SK-N-SH treated with all-trans-retinoic acid at 6 μM for 48 hours (cell line): Measurements from ENCODE around the gene MACROD1.

Experiments used
- ATAC-seq: fragments of 200-7000 bp; cut with Tn5 transposase; 3 replicates; pipeline ENCODE4 v1.9.1; 2020; ENCODE audit warnings: mild to moderate bottlenecking, moderate library complexity
- ARNTL ChIP-seq: fragments of 450-650 bp; formaldehyde crosslinking; IDR thresholded peaks from 2 replicates; pipeline ENCODE4 v1.5.0; 2020; ENCODE audit warnings: low read depth, mild to moderate bottlenecking, moderate library complexity, borderline replicate concordance
- BACH2 ChIP-seq: fragments of 250-450 bp; sonication (Bioruptor Pico); IDR thresholded peaks from 2 replicates; pipeline ENCODE4 v1.9.0; 2021; ENCODE audit warnings: mild to moderate bottlenecking, borderline replicate concordance
- CREB5 ChIP-seq: fragments of 250-450 bp; sonication (Bioruptor Pico); IDR thresholded peaks from 2 replicates; pipeline ENCODE4 v1.5.1; 2020; ENCODE audit warnings: low read depth, mild to moderate bottlenecking, moderate library complexity
- CSDC2 ChIP-seq: fragments of 250-450 bp; sonication (Bioruptor Pico); IDR thresholded peaks from 2 replicates; pipeline ENCODE4 v1.5.0; 2020; ENCODE audit warnings: mild to moderate bottlenecking, moderate library complexity
- CSRNP3 ChIP-seq: fragments of 250-450 bp; sonication (Bioruptor Pico); IDR thresholded peaks from 2 replicates; pipeline ENCODE4 v1.5.1; 2021; ENCODE audit warnings: mild to moderate bottlenecking, moderate library complexity
- ESRRG ChIP-seq: fragments of 250-450 bp; sonication (Bioruptor Pico); IDR thresholded peaks from 2 replicates; pipeline ENCODE4 v1.6.1; 2021; ENCODE audit warnings: mild to moderate bottlenecking
- GLIS3 ChIP-seq: fragments of 250-450 bp; sonication (Bioruptor Pico); IDR thresholded peaks from 2 replicates; pipeline ENCODE4 v1.5.0; 2020; ENCODE audit warnings: mild to moderate bottlenecking, moderate library complexity
- ISL1 ChIP-seq: fragments of 250-450 bp; sonication (Bioruptor Pico); IDR thresholded peaks from 2 replicates; pipeline ENCODE4 v2.1.2; 2022; ENCODE audit warnings: mild to moderate bottlenecking, moderate library complexity
- OSR1 ChIP-seq: fragments of 250-450 bp; sonication (Bioruptor Pico); IDR thresholded peaks from 2 replicates; pipeline ENCODE4 v1.8.0; 2022; ENCODE audit warnings: moderate library complexity, mild to moderate bottlenecking, inconsistent platforms
- PATZ1 ChIP-seq: fragments of 250-450 bp; sonication (Bioruptor Pico); IDR thresholded peaks from 2 replicates; pipeline ENCODE4 v1.8.0; 2020; ENCODE audit warnings: mild to moderate bottlenecking, moderate library complexity, borderline replicate concordance
- POU6F1 ChIP-seq: fragments of 250-450 bp; sonication (Bioruptor Pico); IDR thresholded peaks from 2 replicates; pipeline ENCODE4 v1.8.0; 2021; ENCODE audit warnings: low read depth, mild to moderate bottlenecking, moderate library complexity, borderline replicate concordance
- RARB ChIP-seq: fragments of 250-450 bp; sonication (Bioruptor Pico); IDR thresholded peaks from 2 replicates; pipeline ENCODE4 v1.8.0; 2021; ENCODE audit warnings: mild to moderate bottlenecking, moderate library complexity
- TCF4 ChIP-seq: fragments of 250-450 bp; sonication (Bioruptor Pico); IDR thresholded peaks from 2 replicates; pipeline ENCODE4 v1.8.0; 2021; ENCODE audit warnings: mild to moderate bottlenecking, moderate library complexity, borderline replicate concordance
- TOX ChIP-seq: fragments of 250-450 bp; sonication (Bioruptor Pico); IDR thresholded peaks from 2 replicates; pipeline ENCODE4 v1.8.0; 2021; ENCODE audit warnings: mild to moderate bottlenecking, moderate library complexity, borderline replicate concordance
- ZFP3 ChIP-seq: fragments of 250-450 bp; sonication (Bioruptor Pico); IDR thresholded peaks from 2 replicates; pipeline ENCODE4 v1.5.0; 2020; ENCODE audit warnings: mild to moderate bottlenecking, moderate library complexity
- ZFP30 ChIP-seq: fragments of 450-650 bp; formaldehyde crosslinking; IDR thresholded peaks from 2 replicates; pipeline ENCODE4 v1.5.0; 2022; ENCODE audit warnings: mild to moderate bottlenecking, moderate library complexity
- ZNF565 ChIP-seq: fragments of 450-650 bp; formaldehyde crosslinking; conservative IDR thresholded peaks from 2 replicates; pipeline ENCODE4 v1.5.0; 2020; ENCODE audit warnings: low read depth, mild to moderate bottlenecking, moderate library complexity
- ZNF70 ChIP-seq: fragments of 450-650 bp; formaldehyde crosslinking; IDR thresholded peaks from 2 replicates; pipeline ENCODE4 v1.5.0; 2020; ENCODE audit warnings: mild to moderate bottlenecking, moderate library complexity
- ZNF8 ChIP-seq: fragments of 450-650 bp; formaldehyde crosslinking; IDR thresholded peaks from 2 replicates; pipeline ENCODE4 v1.5.0; 2020; ENCODE audit warnings: mild to moderate bottlenecking, moderate library complexity
- TF ChIP-seq, protein P1 (sequence below): fragments of 250-450 bp; sonication (Bioruptor Pico); IDR thresholded peaks from 2 replicates; pipeline ENCODE4 v1.5.0; 2020; ENCODE audit warnings: mild to moderate bottlenecking, moderate library complexity

MACROD1 gene

DNA sequence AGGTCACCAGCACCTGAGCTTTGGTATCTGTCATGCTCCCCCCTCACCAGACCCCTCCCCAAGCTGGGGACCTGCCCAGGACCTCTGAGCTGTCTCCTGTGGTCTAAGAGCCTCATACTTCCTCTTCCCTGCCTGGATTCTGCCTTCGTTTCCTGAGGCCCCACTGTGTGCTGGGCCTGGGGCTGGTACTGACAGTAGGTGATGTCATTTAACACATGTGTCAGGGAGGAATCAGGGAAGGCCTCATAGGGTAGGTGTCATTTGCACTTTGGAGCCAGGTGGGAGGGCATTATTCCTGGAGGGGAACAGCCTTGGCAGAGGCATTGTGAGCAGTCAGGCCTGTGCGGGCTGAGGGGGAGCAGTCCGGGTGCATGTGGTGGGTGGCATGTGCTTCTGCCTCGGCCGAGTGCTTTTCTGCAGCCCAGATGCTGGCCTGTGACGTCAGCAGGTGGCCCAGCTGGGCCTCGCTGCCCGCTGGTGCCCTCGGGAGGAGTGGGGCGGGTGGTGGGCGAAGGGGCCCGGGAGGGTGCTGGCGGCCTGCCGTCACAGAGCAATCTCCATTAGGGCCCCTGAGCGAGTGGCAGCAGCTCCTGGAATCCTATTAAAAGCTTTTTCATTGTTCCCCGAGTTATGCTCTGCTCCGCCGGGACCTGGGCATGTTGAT, 121.1 kb downstream of the MACROD1 start (continued):
- TF ChIP-seq ESRRG (CRISPR knock-in tag) (no peak), CREB5 (CRISPR knock-in tag) (no peak), ZNF70 (CRISPR knock-in tag) (0 out of 2 replicates have a peak, but pooled peaks have one; percentile 42)
- TF ChIP-seq, protein P1, sequence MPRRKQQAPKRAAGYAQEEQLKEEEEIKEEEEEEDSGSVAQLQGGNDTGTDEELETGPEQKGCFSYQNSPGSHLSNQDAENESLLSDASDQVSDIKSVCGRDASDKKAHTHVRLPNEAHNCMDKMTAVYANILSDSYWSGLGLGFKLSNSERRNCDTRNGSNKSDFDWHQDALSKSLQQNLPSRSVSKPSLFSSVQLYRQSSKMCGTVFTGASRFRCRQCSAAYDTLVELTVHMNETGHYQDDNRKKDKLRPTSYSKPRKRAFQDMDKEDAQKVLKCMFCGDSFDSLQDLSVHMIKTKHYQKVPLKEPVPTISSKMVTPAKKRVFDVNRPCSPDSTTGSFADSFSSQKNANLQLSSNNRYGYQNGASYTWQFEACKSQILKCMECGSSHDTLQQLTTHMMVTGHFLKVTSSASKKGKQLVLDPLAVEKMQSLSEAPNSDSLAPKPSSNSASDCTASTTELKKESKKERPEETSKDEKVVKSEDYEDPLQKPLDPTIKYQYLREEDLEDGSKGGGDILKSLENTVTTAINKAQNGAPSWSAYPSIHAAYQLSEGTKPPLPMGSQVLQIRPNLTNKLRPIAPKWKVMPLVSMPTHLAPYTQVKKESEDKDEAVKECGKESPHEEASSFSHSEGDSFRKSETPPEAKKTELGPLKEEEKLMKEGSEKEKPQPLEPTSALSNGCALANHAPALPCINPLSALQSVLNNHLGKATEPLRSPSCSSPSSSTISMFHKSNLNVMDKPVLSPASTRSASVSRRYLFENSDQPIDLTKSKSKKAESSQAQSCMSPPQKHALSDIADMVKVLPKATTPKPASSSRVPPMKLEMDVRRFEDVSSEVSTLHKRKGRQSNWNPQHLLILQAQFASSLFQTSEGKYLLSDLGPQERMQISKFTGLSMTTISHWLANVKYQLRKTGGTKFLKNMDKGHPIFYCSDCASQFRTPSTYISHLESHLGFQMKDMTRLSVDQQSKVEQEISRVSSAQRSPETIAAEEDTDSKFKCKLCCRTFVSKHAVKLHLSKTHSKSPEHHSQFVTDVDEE (CRISPR knock-in tag), result peak; percentile 88

GRCh38 chr11:64043545-64043944, 122.4 kb downstream of the MACROD1 start:
- no peak for ATAC-seq
- TF ChIP-seq TOX (CRISPR knock-in tag) (no peak), RARB (CRISPR knock-in tag) (no peak), PATZ1 (no peak), CSDC2 (CRISPR knock-in tag) (no peak), TCF4 (CRISPR knock-in tag) (no peak), POU6F1 (no peak), ISL1 (CRISPR knock-in tag) (no peak), ZFP30 (no peak), ZNF8 (CRISPR knock-in tag) (no peak), ARNTL (no peak), CSRNP3 (no peak), ZNF565 (no peak), BACH2 (CRISPR knock-in tag) (no peak), OSR1 (CRISPR knock-in tag) (no peak), GLIS3 (CRISPR knock-in tag) (no peak), ZFP3 (no peak)
- TF ChIP-seq, protein P1 (CRISPR knock-in tag), result no peak
